ENCODE measurements around the gene HOXC10. TPM values are rescaled to one million over a fixed set of nuclear protein-coding genes. Genes with fewer than 3 reads are reported as not detected.
A peak's percentile ranks its signal among the peaks of the same experiment; 100 is the strongest.

The HOXC10 gene
- total and polyA plus RNA-seq, 10 of the 15 experiments (the other 5 are each of a cell fraction or from before 2014, with no cell fraction given), result 0.59 TPM; not detected in 9

GRCh38 chr12:53949631-53950436 lies 35.1 kb upstream of the HOXC10 start (continued):
- TF ChIP-seq ATF2 (IDR thresholded peaks at IDR 0.05; ENCODE audit: low read length) (no peak), POLR2A (IDR thresholded peaks at IDR 0.05; ENCODE audit: low read depth, low read length) (no peak), SREBF1 (IDR thresholded peaks at IDR 0.05; ENCODE audit: low read length) (no peak), RUNX3 (IDR thresholded peaks at IDR 0.05; ENCODE audit: low read length) (no peak)

DNA sequence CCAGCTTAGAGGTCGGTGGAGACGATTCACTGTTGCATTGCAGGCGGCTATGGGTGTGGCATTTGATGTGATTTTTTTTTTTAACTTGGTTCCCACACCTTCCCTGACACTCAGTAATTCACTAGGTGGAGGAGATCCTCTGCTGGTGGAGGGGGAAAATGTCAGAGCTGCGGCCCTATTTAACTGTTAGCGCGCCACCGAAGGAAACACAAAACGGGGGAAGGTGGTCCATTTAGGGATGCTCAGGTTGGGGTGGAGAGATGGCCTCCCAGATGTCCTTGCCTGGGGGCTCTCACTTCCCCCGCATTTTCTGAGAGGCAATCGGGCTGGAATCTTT lies 34.5 kb upstream of the HOXC10 start:
- 0 out of 2 replicates have a peak, but pooled peaks have one; percentile 22 for TF ChIP-seq RAD21 (IDR thresholded peaks at IDR 0.05; ENCODE audit: insufficient read depth, low read depth, low read length)
- no peak for TF ChIP-seq WRNIP1 (IDR thresholded peaks at IDR 0.05; ENCODE audit: borderline replicate concordance, low read depth, low read length)
- TF ChIP-seq, protein P1, sequence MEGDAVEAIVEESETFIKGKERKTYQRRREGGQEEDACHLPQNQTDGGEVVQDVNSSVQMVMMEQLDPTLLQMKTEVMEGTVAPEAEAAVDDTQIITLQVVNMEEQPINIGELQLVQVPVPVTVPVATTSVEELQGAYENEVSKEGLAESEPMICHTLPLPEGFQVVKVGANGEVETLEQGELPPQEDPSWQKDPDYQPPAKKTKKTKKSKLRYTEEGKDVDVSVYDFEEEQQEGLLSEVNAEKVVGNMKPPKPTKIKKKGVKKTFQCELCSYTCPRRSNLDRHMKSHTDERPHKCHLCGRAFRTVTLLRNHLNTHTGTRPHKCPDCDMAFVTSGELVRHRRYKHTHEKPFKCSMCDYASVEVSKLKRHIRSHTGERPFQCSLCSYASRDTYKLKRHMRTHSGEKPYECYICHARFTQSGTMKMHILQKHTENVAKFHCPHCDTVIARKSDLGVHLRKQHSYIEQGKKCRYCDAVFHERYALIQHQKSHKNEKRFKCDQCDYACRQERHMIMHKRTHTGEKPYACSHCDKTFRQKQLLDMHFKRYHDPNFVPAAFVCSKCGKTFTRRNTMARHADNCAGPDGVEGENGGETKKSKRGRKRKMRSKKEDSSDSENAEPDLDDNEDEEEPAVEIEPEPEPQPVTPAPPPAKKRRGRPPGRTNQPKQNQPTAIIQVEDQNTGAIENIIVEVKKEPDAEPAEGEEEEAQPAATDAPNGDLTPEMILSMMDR (IDR thresholded peaks at IDR 0.05 in 2 of 3, conservative IDR thresholded peaks at IDR 0.05 in 1 of 3; ENCODE audit: control insufficient read depth in 2 of 3, extremely low read depth in 1 of 3, insufficient read depth in 1 of 3, low read depth in 3 of 3, low read length in 3 of 3), result 0 out of 6 replicates have a peak, but pooled peaks of 1 of the 3 experiments have one; percentile 4
- BruUV-seq (replicated peaks), result no TSS peak
- H3K4me3 ChIP-seq, result no peak overlapping the region
- ATAC-seq (no peak), DNase-seq (ENCODE audit: low read depth, low spot score) (no peak), FAIRE-seq (no peak)
- H2AFZ ChIP-seq (ENCODE audit: control insufficient read depth, low read depth, low read length), result no peak overlapping the region
- H3K4me1 ChIP-seq (ENCODE audit: control insufficient read depth, insufficient read depth, low read length), result no peaks in the 10 kb centered on the region
- WGBS (ENCODE audit: insufficient coverage, insufficient replicate concordance, low lambda C conversion rate, missing lambda C conversion rate), result 27% methylated on average over 10 of the region's 10 CpGs
- SMC1A ChIA-PET (ENCODE audit: uncharacterized antibody, unreplicated experiment), result no interaction called here
- RAD21 ChIA-PET (ENCODE audit: unreplicated experiment), result no interaction called here
- H3K4me2 ChIP-seq (ENCODE audit: control insufficient read depth, insufficient read depth), result no peak overlapping the region
- intact Hi-C loops (cut with micrococcal nuclease; ENCODE audit: unreplicated experiment) (no loop called here), in situ Hi-C loops (cut with MboI) (no loop called here)
- no peaks in the 10 kb centered on the region for H3K9me3 ChIP-seq (replicated peaks; ENCODE audit: control insufficient read depth, insufficient read depth, low read length)
- CTCF ChIA-PET, result no interaction called here
- H3K36me3 ChIP-seq (ENCODE audit: control insufficient read depth in 2 of 2, insufficient read depth in 2 of 2, low read length in 1 of 2), result no peaks in the 10 kb centered on the region
- H3K9ac ChIP-seq (ENCODE audit: control insufficient read depth, insufficient read depth, low read length), result no peak overlapping the region
- POLR2A ChIA-PET, result no interaction called here
- H3K27me3 ChIP-seq (replicated peaks in 1 of 2; ENCODE audit: control insufficient read depth in 2 of 2, insufficient read depth in 2 of 2, low read length in 1 of 2), result peaks cover 34 to 37% of the 10 kb centered on the region in 2 experiments
- no peaks in the 10 kb centered on the region for H3K79me2 ChIP-seq (ENCODE audit: control insufficient read depth, insufficient read depth, low read length)
- no peaks in the 10 kb centered on the region for H4K20me1 ChIP-seq (ENCODE audit: control insufficient read depth, insufficient read depth)
- no peak overlapping the region for H3K27ac ChIP-seq (ENCODE audit: control insufficient read depth, insufficient read depth)
